Measurements from ENCODE around the gene CERS5. TPM values are rescaled to one million over a fixed set of nuclear protein-coding genes. Genes with fewer than 3 reads are reported as not detected.
A peak's percentile ranks its signal among the peaks of the same experiment; 100 is the strongest.

Gene CERS5
- polyA plus RNA-seq, 1 experiment: 83.3 TPM

DNA sequence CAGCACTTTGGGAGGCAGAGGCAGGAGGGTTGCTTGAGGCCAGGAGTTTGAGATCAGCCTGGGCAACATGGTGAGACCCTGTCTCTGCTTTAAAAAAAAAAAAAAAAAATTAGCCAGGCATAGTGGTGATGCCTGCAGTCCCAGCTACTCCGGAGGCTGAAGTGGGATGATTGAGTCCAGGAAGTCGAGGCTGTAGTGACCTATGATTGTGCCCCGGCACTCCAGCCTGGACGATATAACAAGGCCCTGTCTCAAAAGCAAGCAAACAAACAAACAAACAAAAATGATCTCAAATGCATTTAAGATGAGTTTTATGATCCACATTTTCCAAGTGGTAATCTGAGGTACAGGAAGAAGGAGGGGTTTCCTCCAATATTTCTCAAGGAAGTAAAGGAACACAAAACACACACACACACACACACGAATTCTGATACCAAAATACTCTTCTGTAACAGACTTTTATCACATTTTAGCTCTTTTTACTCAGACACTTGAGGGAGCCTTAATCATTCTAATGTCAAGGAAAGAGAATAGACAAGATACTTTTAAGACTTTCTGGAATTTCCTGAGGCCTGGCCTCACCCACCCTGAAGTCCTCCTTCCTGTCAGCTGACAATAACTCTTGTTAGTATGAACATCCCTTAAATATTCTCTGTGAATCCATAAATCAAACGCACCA lies 44.4 kb upstream of the CERS5 start:
- TF ChIP-seq, protein P1, sequence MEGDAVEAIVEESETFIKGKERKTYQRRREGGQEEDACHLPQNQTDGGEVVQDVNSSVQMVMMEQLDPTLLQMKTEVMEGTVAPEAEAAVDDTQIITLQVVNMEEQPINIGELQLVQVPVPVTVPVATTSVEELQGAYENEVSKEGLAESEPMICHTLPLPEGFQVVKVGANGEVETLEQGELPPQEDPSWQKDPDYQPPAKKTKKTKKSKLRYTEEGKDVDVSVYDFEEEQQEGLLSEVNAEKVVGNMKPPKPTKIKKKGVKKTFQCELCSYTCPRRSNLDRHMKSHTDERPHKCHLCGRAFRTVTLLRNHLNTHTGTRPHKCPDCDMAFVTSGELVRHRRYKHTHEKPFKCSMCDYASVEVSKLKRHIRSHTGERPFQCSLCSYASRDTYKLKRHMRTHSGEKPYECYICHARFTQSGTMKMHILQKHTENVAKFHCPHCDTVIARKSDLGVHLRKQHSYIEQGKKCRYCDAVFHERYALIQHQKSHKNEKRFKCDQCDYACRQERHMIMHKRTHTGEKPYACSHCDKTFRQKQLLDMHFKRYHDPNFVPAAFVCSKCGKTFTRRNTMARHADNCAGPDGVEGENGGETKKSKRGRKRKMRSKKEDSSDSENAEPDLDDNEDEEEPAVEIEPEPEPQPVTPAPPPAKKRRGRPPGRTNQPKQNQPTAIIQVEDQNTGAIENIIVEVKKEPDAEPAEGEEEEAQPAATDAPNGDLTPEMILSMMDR (IDR thresholded peaks at IDR 0.05; ENCODE audit: low read depth, low read length): no peak
- H3K27ac ChIP-seq (ENCODE audit: low read depth, low read length): no peak overlapping the region
- CTCF ChIA-PET: interaction anchor here (1.2 to 3.2 kb wide), 3 partner anchors 10 to 103 kb away, joined by 3 to 10 read pairs (median 4); no protein-coding TSS in a partner anchor
- no peaks in the 10 kb centered on the region for H3K9me3 ChIP-seq (ENCODE audit: control insufficient read depth, insufficient read depth, low read length)
- no peak overlapping the region for H3K4me3 ChIP-seq (ENCODE audit: low read depth, low read length)
- no peaks in the 10 kb centered on the region for H3K27me3 ChIP-seq (ENCODE audit: control insufficient read depth, insufficient read depth, low read length)
- POLR2A ChIA-PET: interaction anchor here (0.5 to 1.1 kb wide), 4 partner anchors 10 to 155 kb away, joined by 3 to 6 read pairs (median 5); no protein-coding TSS in a partner anchor
- no peak for DNase-seq (ENCODE audit: low read depth, low spot score)

DNA sequence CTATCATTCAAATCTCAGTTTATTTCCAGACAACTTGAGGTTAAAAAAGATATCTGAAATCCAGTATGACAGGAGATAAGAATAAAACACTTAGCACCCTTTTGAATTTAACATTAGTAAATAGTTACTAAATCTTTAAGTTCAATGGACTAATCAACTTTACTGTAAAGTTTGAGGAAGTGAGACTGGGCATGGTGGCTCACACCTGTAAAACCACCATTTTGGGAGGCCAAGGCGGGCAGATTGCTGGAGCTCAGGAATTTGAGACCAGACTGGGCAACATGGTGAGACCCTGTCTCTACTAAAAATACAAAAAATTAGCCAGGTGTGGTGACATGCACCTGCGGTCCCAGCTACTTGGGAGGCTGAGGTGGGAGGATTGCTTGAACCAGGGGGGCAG lies 40.3 kb upstream of the CERS5 start:
- POLR2A ChIA-PET: interaction anchor here (1.0 kb wide), 1 partner anchor 123 kb away, joined by 3 read pairs; the partner anchor contains the start of gene SMARCD1
- H3K9me3 ChIP-seq (ENCODE audit: control insufficient read depth, insufficient read depth, low read length): no peaks in the 10 kb centered on the region
- CTCF ChIA-PET: interaction anchor here (0.7 to 0.8 kb wide), 2 partner anchors 38 to 107 kb away, joined by 3 to 4 read pairs; no protein-coding TSS in a partner anchor
- no peaks in the 10 kb centered on the region for H3K27me3 ChIP-seq (ENCODE audit: control insufficient read depth, insufficient read depth, low read length)
- H3K4me3 ChIP-seq (ENCODE audit: low read depth, low read length): no peak overlapping the region
- TF ChIP-seq, protein P1 (IDR thresholded peaks at IDR 0.05; ENCODE audit: low read depth, low read length): no peak
- no peak for DNase-seq (ENCODE audit: low read depth, low spot score)
- H3K27ac ChIP-seq (ENCODE audit: low read depth, low read length): no peak overlapping the region

DNA sequence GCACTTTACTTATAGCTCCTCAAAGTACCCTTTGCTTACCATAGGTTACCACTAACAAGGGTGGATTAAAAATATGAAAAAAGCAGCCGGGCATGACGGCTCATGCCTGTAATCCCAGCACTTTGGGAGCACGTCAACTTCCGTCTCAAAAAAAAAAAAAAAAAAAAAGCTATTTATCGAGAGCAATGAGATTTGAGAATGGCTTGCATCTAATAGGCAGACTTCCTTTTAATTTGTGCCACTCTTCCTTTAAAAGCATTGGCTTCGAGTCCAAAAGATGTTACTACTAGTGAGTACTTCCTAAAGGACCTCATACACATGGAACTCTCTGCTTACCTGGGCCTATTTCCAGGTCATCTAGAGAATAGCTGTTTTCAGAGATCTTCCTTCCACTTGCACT lies 38.5 kb upstream of the CERS5 start:
- ChIA-PET CTCF (interaction anchor here (0.6 to 1.8 kb wide), 4 partner anchors 46 to 109 kb away, joined by 4 to 13 read pairs (median 4); no protein-coding TSS in a partner anchor), POLR2A (interaction anchor here (0.6 to 0.7 kb wide), 2 partner anchors 15 to 171 kb away, joined by 7 to 11 read pairs; no protein-coding TSS in a partner anchor)

DNA sequence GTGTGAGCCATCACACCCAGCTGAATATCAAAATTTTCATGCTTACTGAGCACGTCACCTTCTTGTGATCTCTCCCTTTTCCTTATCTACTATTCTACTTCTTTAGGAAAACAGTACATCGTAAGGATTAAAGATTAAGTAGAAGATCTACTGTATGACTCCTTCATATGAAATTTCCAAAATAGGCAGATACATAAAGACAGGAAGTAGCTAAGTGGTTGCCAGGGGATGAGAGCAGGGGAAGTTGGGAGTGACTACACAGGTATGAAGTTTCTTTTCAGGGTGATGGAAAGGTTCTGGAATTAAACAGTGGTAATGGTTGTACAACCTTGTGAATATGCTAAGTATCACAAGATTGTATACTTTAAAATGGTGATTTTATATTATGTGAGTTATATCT lies 36.5 kb upstream of the CERS5 start:
- no peak overlapping the region for H3K27ac ChIP-seq (ENCODE audit: low read depth, low read length)
- H3K27me3 ChIP-seq (ENCODE audit: control insufficient read depth, insufficient read depth, low read length): no peaks in the 10 kb centered on the region
- TF ChIP-seq, protein P1 (IDR thresholded peaks at IDR 0.05; ENCODE audit: low read depth, low read length): no peak
- ChIA-PET POLR2A (no interaction called here), CTCF (interaction anchor here (0.7 to 1.8 kb wide), 2 partner anchors 93 to 111 kb away, joined by 3 to 4 read pairs; no protein-coding TSS in a partner anchor)
- H3K9me3 ChIP-seq (ENCODE audit: control insufficient read depth, insufficient read depth, low read length): no peaks in the 10 kb centered on the region
- no peak for DNase-seq (ENCODE audit: low read depth, low spot score)
- H3K4me3 ChIP-seq (ENCODE audit: low read depth, low read length): no peak overlapping the region

More for the DNA sequence above, 38.5 kb upstream of the CERS5 start:
- TF ChIP-seq, protein P1 (IDR thresholded peaks at IDR 0.05; ENCODE audit: low read depth, low read length): no peak
- Histone ChIP-seq H3K9me3 (ENCODE audit: control insufficient read depth, insufficient read depth, low read length) (no peaks in the 10 kb centered on the region), H3K27ac (ENCODE audit: low read depth, low read length) (no peak overlapping the region), H3K4me3 (ENCODE audit: low read depth, low read length) (no peak overlapping the region), H3K27me3 (ENCODE audit: control insufficient read depth, insufficient read depth, low read length) (no peaks in the 10 kb centered on the region)
- DNase-seq (ENCODE audit: low read depth, low spot score): no peak

DNA sequence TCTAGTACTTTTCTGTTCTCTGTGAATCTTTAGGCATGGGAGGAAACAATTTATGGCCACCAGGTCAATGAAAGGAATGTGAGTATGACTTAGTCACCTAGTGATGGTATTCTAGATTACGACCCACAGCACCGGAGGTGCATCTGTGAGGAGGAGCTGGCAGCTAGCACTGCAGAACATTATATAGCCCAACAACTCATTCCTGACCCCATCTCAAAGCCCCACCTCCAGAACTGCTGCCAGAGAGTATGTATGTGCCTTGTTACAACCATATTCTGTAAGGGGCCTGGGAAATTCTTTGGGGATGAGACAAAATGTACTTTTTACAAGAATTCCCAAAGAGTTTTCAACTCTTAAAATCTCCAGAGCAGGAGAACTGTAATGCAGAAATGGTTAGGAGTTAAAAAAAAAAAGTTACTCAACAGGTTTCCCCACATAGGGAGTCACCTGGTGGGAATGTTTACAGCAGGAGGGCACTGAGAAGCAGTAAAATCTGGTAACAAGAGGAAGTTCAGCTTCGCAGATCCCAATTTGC lies 34.9 kb upstream of the CERS5 start:
- peak; percentile 72 for DNase-seq (ENCODE audit: low read depth, low spot score)
- Histone ChIP-seq H3K27me3 (ENCODE audit: control insufficient read depth, insufficient read depth, low read length) (no peaks in the 10 kb centered on the region), H3K27ac (ENCODE audit: low read depth, low read length) (peak overlapping the region; percentile 54), H3K9me3 (ENCODE audit: control insufficient read depth, insufficient read depth, low read length) (no peaks in the 10 kb centered on the region), H3K4me3 (ENCODE audit: low read depth, low read length) (no peak overlapping the region)
- ChIA-PET CTCF (interaction anchor here (0.6 kb wide), 1 partner anchor 28 kb away, joined by 3 read pairs; no protein-coding TSS in a partner anchor), POLR2A (interaction anchor here (1.0 kb wide), 1 partner anchor 11 kb away, joined by 3 read pairs; no protein-coding TSS in a partner anchor)
- TF ChIP-seq, protein P1 (IDR thresholded peaks at IDR 0.05; ENCODE audit: low read depth, low read length): no peak

Measured in AG04450 (cell line).